GM13976 (cell line): ENCODE measurements around the gene PRLR.

ENCODE experiments used
- DNase-seq: peaks from one replicate; pipeline ENCODE4 v3.0.0; 2012; ENCODE audit warnings: low spot score
- in situ Hi-C: fragments of 300-500 bp; cut with MboI; formaldehyde crosslinking; loops from one replicate; pipeline ENCODE4 v1.12.0; 2022; ENCODE audit warnings: low sequenced_read_pairs, mixed read lengths, inconsistent platforms; ENCODE audit not compliant: unreplicated experiment
- TF ChIP-seq, protein P1 (sequence below): IDR thresholded peaks from 2 replicates; pipeline ENCODE4 v1.5.1; 2012; ENCODE audit warnings: borderline replicate concordance, mild to moderate bottlenecking; ENCODE audit not compliant: insufficient read depth; ENCODE audit errors: extremely low read depth, missing control alignments, control extremely low read depth

The PRLR gene

DNA sequence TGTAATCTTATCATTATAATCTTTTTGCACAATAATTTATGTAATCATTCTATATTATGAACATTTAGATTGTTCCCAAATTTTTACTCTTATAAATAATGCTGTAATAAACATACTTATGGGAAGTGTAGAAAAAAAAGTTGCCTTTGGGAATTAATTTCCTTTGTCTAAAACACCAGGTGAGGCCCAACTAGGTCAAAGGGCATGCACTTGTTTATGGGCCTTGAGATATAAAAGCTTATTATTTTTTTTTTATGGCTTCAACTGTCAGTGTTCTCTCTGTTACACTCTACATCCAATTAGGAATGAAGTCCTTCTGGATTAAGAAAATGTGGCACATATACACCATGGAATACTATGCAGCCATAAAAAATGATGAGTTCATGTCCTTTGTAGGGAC, 6.5 kb upstream of the PRLR start:
- DNase-seq = no peak
- TF ChIP-seq, protein P1, sequence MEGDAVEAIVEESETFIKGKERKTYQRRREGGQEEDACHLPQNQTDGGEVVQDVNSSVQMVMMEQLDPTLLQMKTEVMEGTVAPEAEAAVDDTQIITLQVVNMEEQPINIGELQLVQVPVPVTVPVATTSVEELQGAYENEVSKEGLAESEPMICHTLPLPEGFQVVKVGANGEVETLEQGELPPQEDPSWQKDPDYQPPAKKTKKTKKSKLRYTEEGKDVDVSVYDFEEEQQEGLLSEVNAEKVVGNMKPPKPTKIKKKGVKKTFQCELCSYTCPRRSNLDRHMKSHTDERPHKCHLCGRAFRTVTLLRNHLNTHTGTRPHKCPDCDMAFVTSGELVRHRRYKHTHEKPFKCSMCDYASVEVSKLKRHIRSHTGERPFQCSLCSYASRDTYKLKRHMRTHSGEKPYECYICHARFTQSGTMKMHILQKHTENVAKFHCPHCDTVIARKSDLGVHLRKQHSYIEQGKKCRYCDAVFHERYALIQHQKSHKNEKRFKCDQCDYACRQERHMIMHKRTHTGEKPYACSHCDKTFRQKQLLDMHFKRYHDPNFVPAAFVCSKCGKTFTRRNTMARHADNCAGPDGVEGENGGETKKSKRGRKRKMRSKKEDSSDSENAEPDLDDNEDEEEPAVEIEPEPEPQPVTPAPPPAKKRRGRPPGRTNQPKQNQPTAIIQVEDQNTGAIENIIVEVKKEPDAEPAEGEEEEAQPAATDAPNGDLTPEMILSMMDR = no peak
- in situ Hi-C loops = no loop called here

DNA sequence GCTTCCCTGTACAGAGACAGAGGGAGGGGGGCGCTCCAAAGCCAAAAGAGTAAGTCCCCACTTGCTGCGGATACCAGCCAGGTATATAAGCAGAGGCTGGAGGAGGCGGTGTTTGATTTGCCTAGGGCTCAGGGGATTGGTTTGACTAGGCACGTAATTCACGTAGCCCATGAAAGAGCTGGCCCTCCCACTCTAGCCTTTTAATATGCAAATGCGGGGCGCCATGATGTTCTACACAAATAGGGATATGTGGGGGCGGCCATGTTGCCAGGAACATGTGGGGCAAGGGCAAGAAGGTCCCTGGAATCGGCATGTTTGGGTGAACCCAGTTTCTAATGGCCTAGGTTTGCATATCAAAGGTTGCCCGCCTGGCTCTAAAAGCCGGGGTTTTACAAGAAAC, 3.3 kb upstream of the PRLR start:
- TF ChIP-seq, protein P1 = no peak
- in situ Hi-C loops = no loop called here
- no peak for DNase-seq

DNA sequence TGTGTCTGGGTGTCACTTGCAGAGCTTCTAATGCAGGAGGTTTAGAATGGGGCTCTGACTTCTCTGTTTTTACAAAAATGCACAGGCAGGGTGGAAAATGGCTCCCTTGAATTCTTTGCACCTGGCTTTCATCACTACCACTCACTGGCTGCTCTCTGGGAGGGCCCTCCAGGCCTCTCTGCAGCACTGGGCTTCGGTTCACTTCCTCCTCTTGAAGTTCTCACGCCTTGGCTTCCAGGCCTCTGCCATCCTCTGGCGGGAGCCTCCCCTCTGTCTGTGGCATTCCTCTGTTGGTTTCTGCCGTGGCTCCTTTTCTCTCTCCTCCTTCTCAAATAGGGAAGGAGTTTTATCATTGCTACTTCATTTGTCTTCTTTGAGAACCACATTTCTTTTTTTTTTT, 2.8 kb upstream of the PRLR start:
- TF ChIP-seq, protein P1 = no peak
- no peak for DNase-seq
- in situ Hi-C loops = no loop called here

DNA sequence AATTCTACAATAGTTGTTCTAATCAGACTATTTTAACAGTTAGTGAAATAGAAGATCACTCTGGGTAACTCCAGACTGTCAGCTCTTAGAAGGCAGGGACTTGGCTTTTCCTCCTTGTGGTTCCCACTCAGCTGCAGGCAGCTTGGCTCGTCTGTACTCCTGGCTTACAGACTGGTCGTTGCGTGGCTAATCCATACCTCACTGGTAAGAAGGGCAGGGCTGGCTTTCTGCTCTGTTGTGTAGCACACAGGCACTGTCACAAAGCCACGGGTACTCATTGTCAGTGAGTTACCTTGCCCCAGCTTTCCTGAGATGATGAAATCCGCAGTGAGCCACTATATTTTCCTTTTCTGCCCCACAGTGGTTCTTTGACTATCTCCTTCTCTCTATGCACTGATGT, 1.8 kb upstream of the PRLR start:
- no peak for DNase-seq
- in situ Hi-C loops = no loop called here
- TF ChIP-seq, protein P1 = no peak

DNA sequence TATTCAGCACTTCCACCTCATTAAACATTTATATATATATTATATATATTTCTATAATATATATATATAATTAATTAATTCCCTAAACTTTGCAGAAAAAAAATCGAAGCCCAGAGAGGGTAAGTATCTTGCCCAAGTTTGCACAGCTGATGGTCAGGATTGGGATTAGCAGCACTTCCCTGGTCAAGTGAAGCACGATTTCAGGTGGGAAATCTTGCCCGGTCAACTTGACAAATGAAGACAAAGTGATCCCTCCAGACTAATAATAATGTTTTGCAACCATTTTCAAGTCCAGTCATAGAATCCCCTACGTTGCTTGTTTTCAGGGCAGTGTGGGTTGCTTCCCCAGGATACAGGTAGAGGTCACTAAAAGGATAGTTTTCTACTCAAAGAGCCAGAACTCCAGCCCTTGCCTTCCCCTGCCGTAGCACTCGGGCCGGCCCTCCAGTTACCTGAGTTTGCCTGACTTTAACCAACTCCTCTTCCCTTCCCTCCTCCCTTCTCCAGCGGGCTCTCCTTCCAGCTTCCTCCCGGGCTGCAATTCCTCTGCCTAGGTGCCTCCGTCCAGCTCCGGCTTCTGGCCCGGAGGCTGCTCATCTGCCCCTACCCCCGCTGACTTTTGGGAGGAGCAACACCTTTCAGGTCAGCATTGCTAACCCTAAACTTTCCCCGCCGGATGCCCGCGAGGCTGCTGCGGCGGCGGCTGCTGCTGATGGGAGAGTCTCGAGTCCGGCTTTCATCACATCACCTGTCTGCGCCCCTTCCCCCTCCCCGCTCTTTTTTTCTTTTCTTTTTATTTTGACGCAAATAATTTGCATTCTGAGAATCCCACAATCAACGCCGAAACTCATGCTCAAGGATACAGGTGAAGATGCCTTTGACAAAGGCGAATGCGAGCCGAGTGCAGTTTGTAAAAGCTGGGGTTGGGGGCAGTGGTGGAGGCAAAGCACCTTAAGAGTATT, 930 bp downstream of the PRLR start:
- TF ChIP-seq, protein P1 = peak; percentile 34
- DNase-seq = peak; percentile 68
- in situ Hi-C loops = no loop called here

DNA sequence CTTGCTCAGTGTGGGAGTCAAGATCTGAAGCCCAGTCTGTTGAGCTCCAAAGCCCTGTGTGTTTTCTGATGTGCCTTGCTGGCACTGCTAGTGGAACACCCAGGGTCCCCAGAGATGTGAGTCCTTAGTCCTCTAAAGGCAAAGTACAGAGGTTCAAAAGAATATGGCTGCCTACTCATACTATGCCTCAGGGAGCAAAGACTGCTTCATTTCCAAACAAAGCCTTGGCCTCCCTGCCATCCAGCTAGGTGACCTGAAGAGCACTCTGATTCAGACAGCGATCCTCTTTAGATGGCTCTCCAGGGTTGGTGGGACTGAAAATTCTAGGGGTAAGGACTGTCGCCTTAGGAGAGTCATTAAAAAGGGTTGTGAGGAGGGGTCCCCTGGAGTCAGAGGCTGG, 2.0 kb downstream of the PRLR start:
- in situ Hi-C loops = no loop called here
- DNase-seq = no peak
- TF ChIP-seq, protein P1 = no peak
